GM12865 (cell line): Measurements from ENCODE around the gene THRB.
"Not testable (repeated sequence)": the region's sequence is repeated elsewhere in the genome, so short reads cannot be mapped to it uniquely, and the experiment has no call there.

Source experiments
- DNase-seq: peaks from one replicate; pipeline ENCODE4 v3.0.0; 2010; ENCODE audit warnings: low read depth
- H3K4me3 ChIP-seq: 2 replicates; pipeline ENCODE4 v1.5.1; 2011; ENCODE audit warnings: mild to moderate bottlenecking, low read depth, low read length, control low read depth
- CTCF ChIP-seq: IDR thresholded peaks from 2 replicates; pipeline ENCODE4 v1.5.1; 2011; ENCODE audit warnings: low read length, control low read depth, low read depth, inconsistent platforms; ENCODE audit not compliant: insufficient read depth; ENCODE audit errors: missing control alignments

The THRB gene

GRCh38 chr3:24419067-24419791 lies 75.4 kb downstream of the THRB start:
- no peak overlapping the region for H3K4me3 ChIP-seq
- no peak for TF ChIP-seq CTCF
- no peak for DNase-seq

GRCh38 chr3:24417730-24418129 lies 76.9 kb downstream of the THRB start:
- no peak for DNase-seq
- TF ChIP-seq CTCF = no peak
- H3K4me3 ChIP-seq = no peak overlapping the region

DNA sequence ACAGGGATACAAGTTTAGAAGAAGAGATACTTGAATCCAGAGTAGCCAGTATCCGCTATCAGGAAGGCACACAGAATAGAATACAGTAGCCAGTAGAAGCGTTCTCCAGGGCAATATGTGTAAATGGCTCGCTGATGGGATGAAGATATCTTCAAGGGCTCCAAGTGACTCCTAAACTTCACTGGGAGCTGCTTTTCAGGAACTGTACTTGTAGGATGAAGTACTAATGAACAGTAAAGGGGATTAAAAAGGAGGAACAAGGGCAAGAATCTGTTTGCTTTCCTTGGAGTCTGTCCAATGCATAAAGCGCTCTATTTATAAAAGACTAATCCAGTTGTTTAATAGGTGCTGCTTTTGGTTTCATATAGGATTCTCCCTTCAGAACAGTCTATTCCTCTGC lies 78.4 kb downstream of the THRB start:
- no peak overlapping the region for H3K4me3 ChIP-seq
- DNase-seq = no peak
- TF ChIP-seq CTCF = no peak

DNA sequence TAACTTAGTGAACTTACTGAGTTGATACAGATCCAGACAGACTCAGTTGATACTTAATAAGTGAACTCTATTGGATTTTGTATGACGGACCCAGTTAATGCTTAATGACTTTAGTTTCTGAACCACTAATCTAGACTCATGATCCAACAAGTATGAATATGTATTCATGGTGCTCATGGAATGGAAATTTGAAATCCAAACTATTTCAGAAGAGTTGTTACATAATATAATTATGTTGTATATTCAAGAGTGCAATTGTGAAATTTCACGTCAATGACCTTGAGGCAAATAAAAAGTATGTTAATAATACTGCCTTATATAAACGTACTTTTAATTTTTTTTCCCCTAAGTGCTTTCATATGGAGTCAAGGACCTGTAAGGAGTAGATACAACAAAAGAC lies 78.8 kb downstream of the THRB start:
- TF ChIP-seq CTCF = no peak
- no peak overlapping the region for H3K4me3 ChIP-seq
- no peak for DNase-seq

GRCh38 chr3:24413662-24414061 lies 81.0 kb downstream of the THRB start:
- not testable (repeated sequence) for H3K4me3 ChIP-seq, DNase-seq

DNA sequence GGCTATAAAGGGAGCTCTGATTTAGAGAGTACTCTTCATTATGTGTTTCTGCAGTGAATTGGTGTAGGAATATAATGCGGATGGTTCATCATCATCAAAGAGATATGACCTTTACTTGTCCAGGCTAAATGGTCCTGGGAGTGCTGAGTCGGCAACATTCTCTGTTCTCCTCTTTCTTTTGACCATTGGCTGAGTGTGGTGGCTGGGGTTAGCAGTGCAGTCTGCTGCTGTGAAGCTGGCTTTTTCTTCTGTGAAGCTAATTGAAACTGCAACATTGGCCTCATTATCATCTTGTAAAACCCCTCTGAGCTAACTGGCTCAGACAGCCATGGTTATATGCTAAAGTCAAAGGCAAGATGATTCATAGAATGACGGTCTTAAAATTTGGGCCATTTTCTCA lies 83.8 kb downstream of the THRB start:
- TF ChIP-seq CTCF = no peak
- H3K4me3 ChIP-seq = no peak overlapping the region
- no peak for DNase-seq

DNA sequence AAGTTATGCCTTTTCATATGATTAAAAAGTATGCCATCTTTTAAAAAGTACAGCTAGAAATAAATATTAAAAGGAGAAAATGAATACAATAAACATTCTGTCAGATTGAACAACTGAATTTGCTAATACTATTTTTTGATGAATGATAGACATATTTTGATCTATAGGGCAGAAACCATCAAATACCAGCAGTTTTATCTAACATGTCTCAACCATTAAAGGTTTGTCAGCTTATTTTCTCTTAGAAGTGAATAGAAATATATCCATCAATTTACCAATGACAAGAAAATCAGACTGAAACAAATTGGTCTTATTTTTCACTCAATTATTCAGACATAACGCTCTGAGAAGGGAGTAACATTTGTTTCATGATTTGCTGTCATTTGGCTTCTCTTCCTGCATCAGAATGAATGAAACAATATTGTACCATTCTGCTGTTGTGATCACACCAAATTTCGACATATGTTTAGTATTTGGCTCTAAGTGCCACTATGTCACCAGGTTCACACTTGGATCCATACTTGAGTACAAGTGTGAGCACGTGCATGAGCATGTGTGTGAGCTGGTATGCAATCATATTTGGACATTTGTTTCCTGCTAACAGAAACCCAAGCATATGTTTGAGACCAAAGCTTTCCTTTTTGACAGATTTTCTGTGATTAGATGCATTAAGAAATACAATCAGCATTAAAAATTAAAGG lies 86.5 kb downstream of the THRB start:
- DNase-seq = no peak
- no peak overlapping the region for H3K4me3 ChIP-seq
- no peak for TF ChIP-seq CTCF
